Measurements from ENCODE around the gene C16orf86. TPM values are rescaled to one million over a fixed set of nuclear protein-coding genes. Genes with fewer than 3 reads are reported as not detected.

C16orf86 gene
- total and polyA plus RNA-seq, 12 donors = 0.57 to 17.9 (median 8.0) TPM

DNA sequence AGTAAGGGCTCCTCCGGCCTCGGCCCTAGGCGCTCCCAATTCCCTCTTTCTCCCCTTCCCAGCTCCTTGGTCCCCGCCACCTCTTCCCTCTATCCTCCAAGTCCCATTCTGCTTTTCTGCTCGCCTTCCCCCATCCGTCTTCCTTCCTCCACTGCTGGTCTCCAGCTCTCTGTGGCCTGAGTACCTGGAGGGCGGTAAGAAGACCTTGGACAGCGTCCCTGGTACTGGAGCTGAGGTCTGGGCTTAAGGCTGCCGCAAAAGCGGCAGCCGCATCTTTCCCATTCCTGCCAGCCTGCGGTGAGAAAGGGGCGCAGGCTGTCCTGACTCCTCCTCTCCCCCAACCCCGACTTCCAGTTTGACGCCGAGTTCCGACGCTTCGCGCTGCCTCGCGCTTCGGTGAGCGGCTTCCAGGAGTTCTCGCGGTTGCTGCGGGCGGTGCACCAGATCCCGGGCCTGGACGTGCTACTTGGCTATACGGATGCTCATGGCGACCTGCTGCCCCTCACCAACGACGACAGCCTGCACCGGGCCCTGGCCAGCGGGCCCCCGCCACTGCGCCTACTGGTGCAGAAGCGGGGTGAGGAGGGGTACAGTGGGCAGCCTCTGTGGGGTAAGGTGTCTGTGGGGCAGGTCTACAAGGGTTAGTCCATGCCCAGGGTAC is 5.4 kb upstream of the C16orf86 start:
- WGBS, 4 donors = 1 to 13% (median 10%) methylated on average over 30 to 39 of the region's 39 CpGs
- peak in 3 of 7 donors; percentile 42 to 52 (median 52) for DNase-seq

GRCh38 chr16:67661886-67662652 is 4.5 kb upstream of the C16orf86 start:
- H3K4me3 ChIP-seq = no peak overlapping the region
- 85 to 93% (median 90%) methylated on average over 19 to 34 of the region's 34 CpGs for WGBS, 4 donors
- no peaks in the 10 kb centered on the region for H3K27me3 ChIP-seq
- no peak overlapping the region for H3K27ac ChIP-seq
- no peak for DNase-seq
- peaks cover 0 to 10% of the 10 kb centered on the region in 2 donors for H3K36me3 ChIP-seq (replicated peaks in 1 of 2)
- no peaks in the 10 kb centered on the region for H3K9me3 ChIP-seq (replicated peaks in 1 of 3)
- peaks cover 12 to 26% of the 10 kb centered on the region in 2 donors for H3K4me1 ChIP-seq (replicated peaks in 1 of 2)
- intact Hi-C loops (cut with DNase I) = loop anchor here (5.0 kb wide), 1 partner anchor 100 kb away; the partner anchor contains the start of gene CTCF (in 2 of the 2)
- no peak for TF ChIP-seq POLR2A (IDR thresholded peaks at IDR 0.05)
- TF ChIP-seq, protein P1, sequence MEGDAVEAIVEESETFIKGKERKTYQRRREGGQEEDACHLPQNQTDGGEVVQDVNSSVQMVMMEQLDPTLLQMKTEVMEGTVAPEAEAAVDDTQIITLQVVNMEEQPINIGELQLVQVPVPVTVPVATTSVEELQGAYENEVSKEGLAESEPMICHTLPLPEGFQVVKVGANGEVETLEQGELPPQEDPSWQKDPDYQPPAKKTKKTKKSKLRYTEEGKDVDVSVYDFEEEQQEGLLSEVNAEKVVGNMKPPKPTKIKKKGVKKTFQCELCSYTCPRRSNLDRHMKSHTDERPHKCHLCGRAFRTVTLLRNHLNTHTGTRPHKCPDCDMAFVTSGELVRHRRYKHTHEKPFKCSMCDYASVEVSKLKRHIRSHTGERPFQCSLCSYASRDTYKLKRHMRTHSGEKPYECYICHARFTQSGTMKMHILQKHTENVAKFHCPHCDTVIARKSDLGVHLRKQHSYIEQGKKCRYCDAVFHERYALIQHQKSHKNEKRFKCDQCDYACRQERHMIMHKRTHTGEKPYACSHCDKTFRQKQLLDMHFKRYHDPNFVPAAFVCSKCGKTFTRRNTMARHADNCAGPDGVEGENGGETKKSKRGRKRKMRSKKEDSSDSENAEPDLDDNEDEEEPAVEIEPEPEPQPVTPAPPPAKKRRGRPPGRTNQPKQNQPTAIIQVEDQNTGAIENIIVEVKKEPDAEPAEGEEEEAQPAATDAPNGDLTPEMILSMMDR (IDR thresholded peaks at IDR 0.05) = no peak

More for the DNA sequence above, 5.4 kb upstream of the C16orf86 start:
- Histone ChIP-seq H3K9me3 (replicated peaks in 1 of 3) (no peaks in the 10 kb centered on the region), H3K27ac (peak overlapping the region in 4 of 5 donors; percentile 73 to 96 (median 91)), H3K4me3 (peak overlapping the region in 2 of 4 donors; percentile 20 to 73), H3K27me3 (no peaks in the 10 kb centered on the region), H3K4me1 (replicated peaks in 1 of 2) (peaks cover 8 to 22% of the 10 kb centered on the region in 2 donors), H3K36me3 (replicated peaks in 1 of 2) (peaks cover 0 to 10% of the 10 kb centered on the region in 2 donors)
- TF ChIP-seq, protein P1 (IDR thresholded peaks at IDR 0.05) = no peak
- no peak for TF ChIP-seq POLR2A (IDR thresholded peaks at IDR 0.05)
- intact Hi-C loops (cut with DNase I) = loop anchor here (5.0 kb wide), 1 partner anchor 99 kb away; the partner anchor contains the start of gene CTCF (in 2 of the 2)

DNA sequence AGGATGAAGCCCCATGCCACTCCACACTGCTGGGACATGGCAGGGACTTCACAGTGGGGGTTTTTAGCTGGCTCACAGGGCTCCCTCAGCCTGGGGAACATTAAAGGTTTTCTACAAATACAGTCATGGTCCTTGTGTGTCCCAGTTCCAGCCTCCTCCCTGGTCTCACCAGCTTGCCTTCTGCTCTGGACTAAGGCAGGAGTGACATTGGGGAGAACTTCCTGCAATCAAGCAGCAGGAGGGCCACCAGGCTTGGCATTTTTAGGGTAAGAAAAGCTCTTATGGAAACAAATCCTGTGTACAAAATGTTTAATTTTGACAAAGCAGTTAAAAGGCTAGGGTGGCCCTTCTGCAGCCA is 4.0 kb upstream of the C16orf86 start:
- Histone ChIP-seq H3K36me3 (replicated peaks in 1 of 2) (peaks cover 0 to 10% of the 10 kb centered on the region in 2 donors), H3K27me3 (no peaks in the 10 kb centered on the region), H3K27ac (no peak overlapping the region), H3K4me3 (no peak overlapping the region), H3K4me1 (replicated peaks in 1 of 2) (peaks cover 18 to 32% of the 10 kb centered on the region in 2 donors), H3K9me3 (replicated peaks in 1 of 3) (no peaks in the 10 kb centered on the region)
- intact Hi-C loops (cut with DNase I) = loop anchor here (5.0 kb wide), 1 partner anchor 100 kb away; the partner anchor contains the start of gene CTCF (in 2 of the 2)
- DNase-seq = no peak
- TF ChIP-seq, protein P1 (IDR thresholded peaks at IDR 0.05) = no peak

DNA sequence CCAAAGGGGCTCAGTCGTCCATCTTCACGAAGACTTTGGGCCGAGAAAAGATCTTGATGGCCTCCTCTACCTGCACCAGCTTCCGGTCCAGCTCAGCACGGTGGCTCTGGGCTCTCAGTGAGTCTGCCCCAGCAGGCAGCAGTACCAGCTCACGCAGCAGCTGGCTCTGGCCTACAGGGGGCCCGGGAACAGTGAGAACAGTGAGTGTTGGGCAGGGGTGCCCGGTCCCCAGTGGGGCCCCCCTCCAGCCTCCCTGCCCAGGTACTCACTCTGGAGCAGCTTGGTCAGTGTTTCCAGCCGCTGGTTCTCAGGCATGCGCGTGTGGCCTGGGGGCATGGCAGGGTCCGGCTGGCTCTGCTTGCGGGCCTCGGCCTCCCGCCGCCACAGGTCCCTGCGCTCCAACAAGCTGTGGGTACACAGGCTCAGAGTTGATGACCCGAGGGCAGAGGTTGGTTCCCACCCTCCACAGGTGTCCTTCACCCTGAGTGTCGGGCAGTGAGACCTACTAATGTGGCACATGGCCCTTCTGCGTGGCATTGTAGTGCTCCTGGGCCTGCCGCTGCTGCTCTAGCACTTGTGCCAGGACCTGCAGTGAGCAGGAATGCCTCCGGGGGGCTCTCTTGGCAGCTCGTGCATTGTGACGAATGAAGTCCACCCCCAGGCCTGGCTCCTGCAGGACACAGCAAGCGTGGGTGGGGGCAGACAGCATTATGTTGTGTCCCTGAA is 3.3 kb upstream of the C16orf86 start:
- peak overlapping the region in 1 of 5 donors; percentile 5 for H3K27ac ChIP-seq
- WGBS, 4 donors = 83 to 89% (median 85%) methylated on average over 7 to 25 of the region's 25 CpGs
- TF ChIP-seq, protein P1 (IDR thresholded peaks at IDR 0.05) = no peak
- no peak for TF ChIP-seq POLR2A (IDR thresholded peaks at IDR 0.05)
- peaks cover 19 to 38% of the 10 kb centered on the region in 2 donors for H3K4me1 ChIP-seq (replicated peaks in 1 of 2)
- H3K36me3 ChIP-seq (replicated peaks in 1 of 2) = peaks cover 0 to 10% of the 10 kb centered on the region in 2 donors
- peak in 1 of 7 donors; percentile 74 for DNase-seq
- no peak overlapping the region for H3K4me3 ChIP-seq
- H3K27me3 ChIP-seq = no peaks in the 10 kb centered on the region
- intact Hi-C loops (cut with DNase I) = loop anchor here (5.0 kb wide), 1 partner anchor 101 kb away; the partner anchor contains the start of gene CTCF (in 2 of the 2)
- no peaks in the 10 kb centered on the region for H3K9me3 ChIP-seq (replicated peaks in 1 of 3)

Measured in adrenal gland (tissue), 12 donors.